Stimulated activated CD4-positive, alpha-beta T cell treated with anti-CD3 and anti-CD28 coated beads, Interleukin-12 subunit alpha, Interleukin-12 subunit beta, amount 100 ng/mL, for 48 hours (primary cell): ENCODE data around the gene TAF11L14.
"Not testable (repeated sequence)": the region's sequence is repeated elsewhere in the genome, so short reads cannot be mapped to it uniquely, and the experiment has no call there.

Experiments
- DNase-seq, 3 donors: peaks; one replicate each; pipeline ENCODE4 v3.0.0-alpha.2; 2020; ENCODE audit warnings: low read depth in 2 of 3, low spot score in 1 of 3

The TAF11L14 gene

DNA sequence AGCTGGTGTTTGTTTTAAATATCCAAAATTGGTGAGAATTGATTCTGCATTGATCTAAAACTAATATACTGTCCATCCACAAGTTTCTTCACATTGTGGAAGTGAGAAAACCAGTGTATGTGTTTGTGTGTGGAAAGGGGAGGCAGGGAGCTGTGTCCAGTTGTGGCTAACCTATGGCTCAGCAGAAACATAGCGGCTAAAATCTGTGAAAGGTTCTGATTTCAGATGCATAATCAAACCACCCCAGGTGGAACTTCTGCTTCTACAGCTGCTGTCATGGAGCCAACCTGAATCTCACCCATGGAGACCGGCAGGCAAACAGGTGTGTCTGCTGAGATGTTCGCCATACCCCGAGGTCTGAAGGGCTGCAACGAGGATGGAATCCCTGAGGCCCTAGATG is at the start of gene TAF11L14:
TAF11L14 (plus strand) TSS at position 301 of the 400 bp plus-strand sequence.
- no peak for DNase-seq

DNA sequence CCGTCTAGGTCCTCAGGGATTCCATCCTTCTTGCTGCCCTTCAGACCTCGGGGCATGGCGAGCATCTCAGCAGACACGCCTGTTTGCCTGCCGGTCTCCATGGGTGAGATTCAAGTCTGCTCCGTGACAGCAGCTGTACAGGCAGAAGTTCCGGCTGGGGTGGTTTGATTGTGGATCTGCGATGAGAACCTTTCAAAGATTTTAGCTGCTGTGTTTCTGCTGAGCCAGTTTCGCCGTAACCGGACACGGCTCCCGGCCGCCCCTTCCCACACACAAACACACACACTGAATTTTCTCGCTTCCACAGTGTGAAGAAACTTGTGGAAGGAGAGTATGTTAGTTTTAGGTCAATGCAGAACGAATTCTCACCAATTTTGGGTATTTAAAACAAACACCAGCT is 48.6 kb upstream of the TAF11L14 start, which contains the start of gene TAF11L7:
TAF11L7 (minus strand) TSS at position 101 of the 400 bp plus-strand sequence.
- not testable (repeated sequence) for DNase-seq

DNA sequence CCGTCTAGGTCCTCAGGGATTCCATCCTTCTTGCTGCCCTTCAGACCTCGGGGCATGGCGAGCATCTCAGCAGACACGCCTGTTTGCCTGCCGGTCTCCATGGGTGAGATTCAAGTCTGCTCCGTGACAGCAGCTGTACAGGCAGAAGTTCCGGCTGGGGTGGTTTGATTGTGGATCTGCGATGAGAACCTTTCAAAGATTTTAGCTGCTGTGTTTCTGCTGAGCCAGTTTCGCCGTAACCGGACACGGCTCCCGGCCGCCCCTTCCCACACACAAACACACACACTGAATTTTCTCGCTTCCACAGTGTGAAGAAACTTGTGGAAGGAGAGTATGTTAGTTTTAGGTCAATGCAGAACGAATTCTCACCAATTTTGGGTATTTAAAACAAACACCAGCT is 43.4 kb upstream of the TAF11L14 start, which contains the start of gene TAF11L8:
TAF11L8 (minus strand) TSS at position 101 of the 400 bp plus-strand sequence.
- DNase-seq: not testable (repeated sequence)

DNA sequence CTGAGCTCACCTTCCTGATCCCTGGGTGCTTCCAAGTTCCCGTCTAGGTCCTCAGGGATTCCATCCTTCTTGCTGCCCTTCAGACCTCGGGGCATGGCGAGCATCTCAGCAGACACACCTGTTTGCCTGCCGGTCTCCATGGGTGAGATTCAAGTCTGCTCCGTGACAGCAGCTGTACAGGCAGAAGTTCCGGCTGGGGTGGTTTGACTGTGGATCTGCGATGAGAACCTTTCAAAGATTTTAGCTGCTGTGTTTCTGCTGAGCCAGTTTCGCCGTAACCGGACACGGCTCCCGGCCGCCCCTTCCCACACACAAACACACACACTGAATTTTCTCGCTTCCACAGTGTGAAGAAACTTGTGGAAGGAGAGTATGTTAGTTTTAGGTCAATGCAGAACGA is 40.0 kb upstream of the TAF11L14 start, which contains the start of gene TAF11L9:
TAF11L9 (minus strand) TSS at position 140 of the 400 bp plus-strand sequence.
- DNase-seq: not testable (repeated sequence)

DNA sequence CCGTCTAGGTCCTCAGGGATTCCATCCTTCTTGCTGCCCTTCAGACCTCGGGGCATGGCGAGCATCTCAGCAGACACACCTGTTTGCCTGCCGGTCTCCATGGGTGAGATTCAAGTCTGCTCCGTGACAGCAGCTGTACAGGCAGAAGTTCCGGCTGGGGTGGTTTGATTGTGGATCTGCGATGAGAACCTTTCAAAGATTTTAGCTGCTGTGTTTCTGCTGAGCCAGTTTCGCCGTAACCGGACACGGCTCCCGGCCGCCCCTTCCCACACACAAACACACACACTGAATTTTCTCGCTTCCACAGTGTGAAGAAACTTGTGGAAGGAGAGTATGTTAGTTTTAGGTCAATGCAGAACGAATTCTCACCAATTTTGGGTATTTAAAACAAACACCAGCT is 36.5 kb upstream of the TAF11L14 start, which contains the start of gene TAF11L10:
TAF11L10 (minus strand) TSS at position 101 of the 400 bp plus-strand sequence.
- DNase-seq: not testable (repeated sequence)

DNA sequence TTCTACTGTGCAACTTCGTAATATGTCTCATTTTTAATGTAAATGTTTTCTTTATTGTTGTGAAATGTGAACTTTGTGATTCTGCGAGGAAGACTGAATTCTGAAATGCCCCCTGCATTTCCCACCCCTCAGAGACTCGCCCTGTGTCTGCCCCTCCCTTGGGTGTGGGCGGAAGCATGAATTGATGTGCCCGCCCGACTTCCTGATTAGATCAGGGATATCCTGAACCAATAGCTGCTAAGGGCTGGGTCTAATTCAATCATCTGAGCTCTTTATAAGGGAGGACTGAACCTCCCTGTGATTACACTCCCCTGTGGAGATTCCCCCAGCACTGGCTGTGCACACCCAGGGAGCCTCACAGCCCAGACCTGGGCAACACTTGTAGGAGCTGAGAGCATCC is 30.4 kb upstream of the TAF11L14 start, which contains the start of gene TAF11L11:
TAF11L11 (plus strand) TSS at position 304 of the 400 bp plus-strand sequence.
- not testable (repeated sequence) for DNase-seq

DNA sequence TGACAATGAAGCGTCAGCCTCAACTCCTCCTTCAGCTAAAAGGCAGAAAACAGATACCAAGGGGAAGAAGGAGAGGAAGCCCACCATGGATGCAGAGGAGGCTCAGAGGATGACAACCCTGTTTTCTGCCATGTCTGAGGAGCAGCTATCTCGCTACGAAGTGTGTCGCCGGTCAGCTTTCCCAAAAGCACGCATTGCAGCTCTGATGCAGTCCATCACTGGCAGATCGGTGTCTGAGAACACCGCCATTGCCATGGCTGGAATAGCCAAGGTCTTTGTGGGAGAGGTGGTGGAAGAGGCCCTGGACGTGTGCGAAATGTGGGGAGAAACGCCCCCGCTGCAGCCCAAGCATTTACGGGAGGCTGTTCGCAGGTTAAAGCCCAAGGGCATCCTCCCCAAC is 29.3 kb upstream of the TAF11L14 start:
- DNase-seq: no peak

DNA sequence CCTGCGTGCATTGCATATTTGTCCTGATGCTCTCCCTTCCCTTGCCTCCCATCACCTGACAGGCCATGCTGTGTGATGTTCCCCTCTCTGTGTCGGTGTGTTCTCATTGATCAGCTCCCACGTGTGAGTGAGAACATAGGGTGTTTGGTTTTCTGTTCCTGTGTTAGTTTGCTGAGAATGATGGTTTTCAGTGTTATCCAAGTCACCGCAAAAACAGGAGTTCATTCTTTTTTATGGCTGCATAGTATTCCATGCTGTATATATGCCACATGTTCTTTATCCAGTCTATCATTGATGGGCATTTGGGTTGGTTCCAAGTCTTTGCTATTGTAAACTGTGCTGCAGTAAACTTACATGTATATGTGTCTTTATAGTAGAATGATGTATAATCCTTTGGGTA is 26.8 kb upstream of the TAF11L14 start:
- not testable (repeated sequence) for DNase-seq

DNA sequence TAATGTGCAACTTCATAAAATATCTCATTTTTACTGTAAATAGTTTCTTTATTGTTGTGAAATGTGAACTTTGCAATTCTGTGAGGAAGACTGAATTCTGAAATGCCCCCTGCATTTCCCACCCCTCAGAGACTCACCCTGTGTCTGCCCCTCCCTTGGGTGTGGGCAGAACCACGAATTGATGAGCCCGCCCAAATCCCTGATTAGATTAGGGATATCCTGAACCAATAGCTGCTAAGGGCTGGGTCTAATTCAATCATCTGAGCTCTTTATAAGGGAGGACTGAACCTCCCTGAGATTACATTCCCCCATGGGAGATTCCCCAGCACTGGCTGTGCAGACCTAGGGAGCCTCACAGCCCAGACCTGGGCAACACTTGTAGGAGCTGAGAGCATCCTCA is 24.2 kb upstream of the TAF11L14 start, which contains the start of gene TAF11L12:
TAF11L12 (plus strand) TSS at position 301 of the 400 bp plus-strand sequence.
- DNase-seq: not testable (repeated sequence)

DNA sequence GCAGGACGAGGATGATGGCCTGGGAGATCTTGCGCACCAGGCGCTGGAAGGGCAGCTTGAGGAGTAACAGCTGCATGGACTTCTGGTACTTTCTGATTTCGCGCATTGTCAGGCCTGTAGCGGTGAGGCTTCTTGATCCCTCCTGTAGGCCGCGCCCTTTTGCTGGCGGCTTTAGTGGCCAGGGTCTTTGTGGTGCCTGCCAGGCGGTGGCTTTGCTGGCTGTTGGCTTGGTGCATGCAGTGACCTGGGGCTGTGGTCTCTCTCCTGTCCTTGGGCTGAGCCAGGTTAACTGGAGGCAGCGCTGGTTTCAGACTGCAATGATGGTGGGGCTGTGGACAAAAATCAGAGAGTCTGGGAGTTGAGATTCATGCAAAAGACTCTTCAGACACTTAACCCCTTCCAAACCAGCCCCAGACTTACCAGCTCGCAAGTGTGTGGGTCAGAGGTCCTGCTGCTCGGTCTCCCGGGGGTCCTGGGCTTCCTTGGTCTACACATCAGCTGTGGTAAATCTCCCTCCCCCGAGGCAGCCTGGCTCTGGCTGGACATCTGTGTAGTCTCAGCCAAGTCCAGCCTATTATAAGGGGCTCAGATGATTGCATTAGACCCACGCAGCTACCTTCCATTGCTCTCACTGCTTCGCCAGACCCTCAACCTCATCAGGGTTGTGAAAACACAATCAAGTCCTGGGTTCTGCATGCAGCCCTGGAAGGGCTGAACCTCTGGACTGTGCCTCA is 19.2 kb upstream of the TAF11L14 start:
- no peak for DNase-seq

DNA sequence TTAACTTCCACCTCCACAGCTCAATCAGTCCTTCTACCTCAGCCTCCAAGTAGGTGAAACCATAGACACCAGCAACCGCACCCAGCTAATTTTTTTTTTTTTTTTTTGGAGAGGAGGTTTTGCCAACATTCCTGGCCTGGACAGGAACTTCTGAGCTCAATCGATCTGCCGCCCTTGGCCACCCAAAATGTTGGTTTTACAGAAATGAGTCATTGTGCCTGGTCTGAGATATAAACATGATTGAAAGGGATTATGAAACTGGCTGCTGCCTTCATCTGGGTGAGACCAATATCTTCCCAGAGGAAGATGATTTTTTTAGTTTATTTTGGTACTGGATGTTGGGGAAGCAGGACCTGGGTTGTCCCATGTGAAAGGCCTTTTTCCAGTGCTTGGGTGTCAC is 14.9 kb upstream of the TAF11L14 start:
- no peak for DNase-seq

DNA sequence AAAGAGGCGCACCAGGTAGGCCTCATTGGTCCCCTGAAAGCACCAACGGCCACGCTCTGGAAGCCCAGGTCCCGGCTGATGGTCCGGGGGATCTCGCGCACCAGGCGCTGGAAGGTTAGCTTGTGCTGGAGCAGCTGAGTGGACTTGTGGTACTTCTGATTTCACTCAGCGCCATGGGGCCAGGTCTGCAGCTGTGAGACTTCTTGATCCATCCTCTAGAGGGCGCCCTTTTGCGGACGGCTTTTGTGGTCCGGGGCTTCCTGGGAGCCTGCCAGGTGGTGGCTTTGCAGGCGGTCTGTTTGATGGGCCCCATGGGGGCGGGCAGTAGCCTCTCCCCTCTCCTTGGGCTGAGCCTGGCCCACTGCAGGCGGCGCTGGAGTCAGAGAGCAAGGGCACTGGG is 13.6 kb upstream of the TAF11L14 start:
- DNase-seq: no peak

DNA sequence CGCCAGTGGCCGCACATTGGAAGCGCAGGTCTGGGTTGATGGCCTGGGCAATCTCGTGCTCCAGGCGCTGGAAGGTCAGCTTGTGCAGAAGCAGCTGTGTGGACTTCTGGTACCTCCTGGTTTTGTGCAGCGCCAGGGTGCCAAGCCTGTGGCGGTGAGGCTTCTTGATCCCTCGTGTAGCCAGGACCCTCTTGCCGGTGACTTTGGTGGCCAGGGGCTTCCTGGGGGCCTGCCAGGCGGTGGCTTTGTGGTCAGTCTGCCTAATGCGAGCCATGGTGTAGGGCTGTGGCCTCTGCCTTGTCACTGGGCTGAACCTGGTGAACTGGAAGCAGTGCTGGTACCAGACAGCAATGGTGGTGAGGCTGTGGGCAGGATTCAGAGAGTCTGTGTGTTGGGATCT is 8.6 kb upstream of the TAF11L14 start:
- DNase-seq: no peak

DNA sequence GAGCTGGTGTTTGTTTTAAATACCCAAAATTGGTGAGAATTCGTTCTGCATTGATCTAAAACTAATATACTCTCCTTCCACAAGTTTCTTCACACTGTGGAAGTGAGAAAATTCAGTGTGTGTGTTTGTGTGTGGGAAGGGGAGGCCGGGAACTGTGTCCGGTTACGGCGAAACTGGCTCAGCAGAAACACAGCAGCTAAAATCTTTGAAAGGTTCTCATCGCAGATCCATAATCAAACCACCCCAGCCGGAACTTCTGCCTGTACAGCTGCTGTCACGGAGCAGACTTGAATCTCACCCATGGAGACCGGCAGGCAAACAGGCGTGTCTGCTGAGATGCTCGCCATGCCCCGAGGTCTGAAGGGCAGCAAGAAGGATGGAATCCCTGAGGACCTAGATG is 2.5 kb upstream of the TAF11L14 start, which contains the start of gene TAF11L13:
TAF11L13 (plus strand) TSS at position 301 of the 400 bp plus-strand sequence.
- DNase-seq: not testable (repeated sequence)

DNA sequence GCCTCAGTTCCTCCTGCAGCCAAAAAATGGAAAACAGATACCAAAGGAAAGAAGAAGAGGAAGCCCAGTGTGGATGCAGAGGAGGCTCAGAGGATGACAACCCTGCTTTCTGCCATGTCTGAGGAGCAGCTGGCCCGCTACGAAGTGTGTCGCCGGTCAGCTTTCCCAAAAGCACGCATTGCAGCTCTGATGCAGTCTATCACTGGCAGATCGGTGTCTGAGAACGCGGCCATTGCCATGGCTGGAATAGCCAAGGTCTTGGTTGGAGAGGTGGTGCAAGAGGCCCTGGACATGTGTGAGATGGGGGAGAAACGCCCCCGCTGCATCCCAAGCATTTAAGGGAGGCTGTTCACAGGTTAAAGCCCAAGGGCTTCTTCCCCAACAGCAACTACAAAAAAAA is 15.0 kb downstream of the TAF11L14 start:
- not testable (repeated sequence) for DNase-seq

DNA sequence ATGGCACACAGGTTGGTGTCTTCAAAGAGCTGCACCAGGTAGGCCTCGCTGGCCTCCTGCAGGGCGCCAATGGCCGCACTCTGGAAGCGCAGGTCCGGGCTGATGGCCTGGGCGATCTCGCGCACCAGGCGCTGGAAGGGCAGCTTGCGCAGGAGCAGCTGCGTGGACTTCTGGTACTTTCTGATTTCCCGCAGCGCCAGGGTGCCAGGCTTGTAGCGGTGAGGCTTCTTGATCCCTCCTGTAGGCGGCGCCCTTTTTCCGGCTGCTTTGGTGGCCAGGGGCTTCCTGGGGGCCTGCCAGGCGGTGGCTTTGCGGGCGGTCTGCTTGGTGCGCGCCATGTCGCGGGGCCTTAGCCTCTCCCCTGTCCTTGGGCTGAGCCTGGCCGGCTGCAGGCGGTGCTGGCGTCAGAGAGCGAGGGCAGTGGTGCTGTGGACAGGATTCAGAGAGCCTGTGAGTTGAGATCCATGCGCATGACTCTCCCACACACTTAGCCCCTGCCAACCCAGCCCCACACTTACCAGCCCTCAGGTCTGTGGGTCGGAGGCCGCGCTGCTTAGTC is 21.0 kb downstream of the TAF11L14 start:
- not testable (repeated sequence) for DNase-seq

DNA sequence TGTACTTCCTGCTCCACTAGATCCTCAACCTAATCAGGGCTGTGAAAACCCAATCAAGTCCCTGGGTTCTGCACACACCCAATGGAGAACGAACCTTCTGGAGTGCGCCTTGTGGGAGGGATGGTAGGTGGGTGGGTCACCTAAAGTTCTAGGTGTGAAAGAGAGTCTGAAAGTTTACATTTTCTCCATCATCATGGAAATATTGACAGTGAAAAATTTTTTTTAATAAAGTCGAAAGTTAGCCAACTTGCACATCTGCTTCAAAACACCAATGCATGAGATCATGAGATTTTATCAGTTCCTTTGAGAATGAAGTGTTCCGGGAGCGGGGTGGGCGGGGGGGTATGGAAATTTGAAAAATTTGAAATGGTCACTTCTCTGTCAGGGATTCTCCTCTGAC is 21.7 kb downstream of the TAF11L14 start:
- no peak for DNase-seq

DNA sequence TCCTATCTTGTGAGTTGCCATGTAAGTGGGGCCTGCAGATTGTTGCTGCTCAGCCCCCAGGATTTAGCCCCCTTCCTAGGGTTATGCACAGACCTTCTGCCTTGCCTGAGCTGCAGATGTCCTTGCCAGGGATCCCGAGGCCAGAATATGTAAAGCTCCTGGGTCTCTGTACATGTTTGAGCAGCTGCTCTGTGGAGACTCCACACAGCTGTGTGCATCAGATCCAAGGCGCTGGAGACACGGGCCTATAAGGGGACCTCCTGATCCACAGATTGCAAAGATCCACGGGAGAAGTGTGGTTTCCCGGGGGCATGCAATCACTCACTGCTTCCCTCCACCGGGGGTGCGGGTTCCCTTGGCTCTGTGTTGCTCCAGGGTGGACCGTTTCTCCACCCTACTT is 28.9 kb downstream of the TAF11L14 start:
- no peak for DNase-seq

DNA sequence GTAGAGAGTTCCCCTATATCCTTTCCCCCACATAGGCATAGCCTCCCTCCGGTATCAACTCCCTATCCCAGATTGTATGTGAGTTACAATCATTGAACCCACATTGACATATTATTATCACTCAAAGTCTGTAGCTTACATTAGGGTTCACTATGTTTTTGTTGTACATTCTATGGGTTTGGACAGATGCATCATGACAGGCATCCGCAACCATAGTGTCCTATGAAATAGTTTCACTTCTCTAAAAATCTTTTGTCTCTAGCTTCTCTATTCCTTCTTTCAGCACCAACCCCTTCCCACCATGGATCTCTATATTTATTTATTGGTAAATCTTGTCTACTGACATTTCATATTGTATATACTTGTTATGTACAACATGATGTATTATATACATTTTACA is 31.6 kb downstream of the TAF11L14 start:
- DNase-seq: no peak

DNA sequence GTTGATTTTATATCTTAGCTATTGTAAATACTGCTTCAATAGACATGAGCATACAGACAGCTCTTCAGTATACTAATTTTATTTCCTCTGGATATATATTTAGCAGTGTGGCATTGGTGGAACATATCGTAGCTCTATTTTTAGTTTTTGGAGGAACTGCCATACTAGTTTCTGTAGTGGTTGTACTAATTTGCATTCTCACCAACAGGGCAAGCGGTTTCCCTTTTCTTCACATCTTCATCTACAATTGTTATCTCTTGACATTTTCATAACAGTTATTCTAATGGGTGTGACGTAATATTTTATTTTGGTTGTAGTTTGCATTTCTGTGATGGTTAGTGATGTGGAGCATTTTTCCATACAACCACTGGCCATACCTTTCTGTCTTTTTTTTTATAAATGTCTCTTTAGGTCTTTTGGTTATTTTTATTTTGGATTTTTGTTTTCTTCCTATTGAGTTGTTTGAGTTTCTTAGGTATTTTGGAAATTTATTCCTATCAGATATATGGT is 32.5 kb downstream of the TAF11L14 start:
- DNase-seq: no peak

DNA sequence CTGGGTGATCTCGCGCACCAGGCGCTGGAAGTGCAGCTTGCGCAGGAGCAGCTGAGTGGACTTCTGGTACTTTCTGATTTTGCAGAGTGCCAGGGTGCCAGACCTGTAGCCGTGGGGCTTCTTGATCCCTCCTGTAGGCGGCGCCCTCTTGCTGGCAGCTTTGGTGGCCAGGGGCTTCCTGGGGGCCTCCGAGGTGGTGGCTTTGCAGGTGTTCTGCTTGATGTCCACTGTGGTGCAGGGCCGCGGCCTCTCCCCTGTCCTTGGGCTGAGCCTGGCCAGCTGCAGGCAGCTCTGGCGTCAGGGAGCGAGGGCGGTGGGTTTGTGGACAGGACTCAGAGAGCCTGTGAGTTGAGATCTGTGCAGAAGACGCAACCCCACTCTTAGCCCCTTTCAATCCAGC is 36.1 kb downstream of the TAF11L14 start:
- no peak for DNase-seq
